NB4 (cell line): ENCODE results near the gene PCDHGB3.
A peak's percentile ranks its signal among the peaks of the same experiment; 100 is the strongest.
"Not testable (repeated sequence)": the region's sequence is repeated elsewhere in the genome, so short reads cannot be mapped to it uniquely, and the experiment has no call there.

Experiments used
- DNase-seq: peaks from one replicate; pipeline ENCODE4 v3.0.0; 2010; ENCODE audit warnings: low read depth
- H3K4me3 ChIP-seq: one replicate; pipeline ENCODE4 v1.5.1; 2011; ENCODE audit warnings: mild to moderate bottlenecking, low read depth, low read length, moderate library complexity
- CTCF ChIP-seq: IDR thresholded peaks from one replicate; pipeline ENCODE4 v1.5.1; 2012; ENCODE audit warnings: low read depth, low read length
- MAX ChIP-seq: IDR thresholded peaks from 2 replicates; pipeline ENCODE4 v1.6.1; 2011; ENCODE audit warnings: low read depth, low read length
- MYC ChIP-seq: IDR thresholded peaks from 2 replicates; pipeline ENCODE4 v1.6.1; 2011; ENCODE audit warnings: low read depth, low read length
- POLR2A ChIP-seq: IDR thresholded peaks from 2 replicates; pipeline ENCODE4 v1.6.1; 2011; ENCODE audit warnings: mild to moderate bottlenecking; ENCODE audit not compliant: insufficient read length; ENCODE audit errors: extremely low read depth

Gene PCDHGB3

GRCh38 chr5:141402553-141403243 is 32.7 kb downstream of the PCDHGB3 start, which contains the start of gene PCDHGA9:
Gene PCDHGA9, plus strand, starts transcription at chr5:141402778. Its CDS starts 175 bp downstream, at chr5:141402953.
- no peak for DNase-seq
- TF ChIP-seq MAX: no peak
- peak; percentile 11 for TF ChIP-seq CTCF
- H3K4me3 ChIP-seq: no peak within 1 kb of the TSS

GRCh38 chr5:141403387-141403786 is 33.3 kb downstream of the PCDHGB3 start:
- TF ChIP-seq MAX (no peak), MYC (no peak), CTCF (no peak), POLR2A (no peak)
- no peak for DNase-seq
- no peak overlapping the region for H3K4me3 ChIP-seq

GRCh38 chr5:141407790-141408505 is 37.9 kb downstream of the PCDHGB3 start, which contains the start of gene PCDHGB6:
Gene PCDHGB6, plus strand, starts transcription at chr5:141408021. Its CDS starts 182 bp downstream, at chr5:141408203.
- not testable (repeated sequence) for H3K4me3 ChIP-seq, DNase-seq

GRCh38 chr5:141409598-141410306 is 39.7 kb downstream of the PCDHGB3 start:
- no peak for DNase-seq
- TF ChIP-seq POLR2A (no peak), MYC (no peak), MAX (no peak), CTCF (no peak)
- no peak overlapping the region for H3K4me3 ChIP-seq

More at GRCh38 chr5:141407790-141408505, 37.9 kb downstream of the PCDHGB3 start, which contains the start of gene PCDHGB6:
- peak; percentile 35 for TF ChIP-seq CTCF

GRCh38 chr5:141411575-141411974 is 41.5 kb downstream of the PCDHGB3 start:
- TF ChIP-seq MYC (no peak), POLR2A (no peak), CTCF (no peak), MAX (no peak)
- no peak overlapping the region for H3K4me3 ChIP-seq
- no peak for DNase-seq
